PC-9 (cell line): ENCODE measurements around the gene NPR2. TPM values are rescaled to one million over a fixed set of nuclear protein-coding genes. Genes with fewer than 3 reads are reported as not detected.

ENCODE experiments used
- BruUV-seq: library from RNA; stranded (reverse); fragments of 400-500 nt; replicated peaks from 2 replicates; lab custom pipeline; 2021; lab: Mats Ljungman, UMichigan
- CTCF ChIA-PET: fragments of 300-600 bp; sonication (Branson Sonifier 250); formaldehyde crosslinking; loops from one replicate; lab custom pipeline; 2022; ENCODE audit warnings: antibody characterized with exemption; lab: Charles Lee
- POLR2A ChIA-PET: fragments of 300-600 bp; sonication (Branson Sonifier 250); formaldehyde crosslinking; loops from one replicate; lab custom pipeline; 2022; ENCODE audit warnings: antibody characterized with exemption; ENCODE audit not compliant: unreplicated experiment; lab: Charles Lee
- DNase-seq, 2 experiments: peaks; one replicate each; pipeline versions ENCODE4 v3.0.0 to v3.0.0-alpha.2; 2015 to 2022; ENCODE audit warnings: mixed read lengths in 1 of 2
- H2AFZ ChIP-seq: fragments of 200-600 bp; sonication (generic); 2 replicates; pipeline ENCODE4 v1.8.1; 2017; ENCODE audit warnings: antibody characterized with exemption
- H3F3A ChIP-seq: fragments of 200-600 bp; sonication (generic); 2 replicates; pipeline ENCODE4 v1.8.1; 2017; ENCODE audit warnings: antibody characterized with exemption, mild to moderate bottlenecking, low read depth; ENCODE audit not compliant: insufficient read depth
- H3K27ac ChIP-seq: fragments of 200-600 bp; sonication (generic); 2 replicates; pipeline ENCODE4 v1.6.1; 2016; ENCODE audit warnings: mixed run types
- H3K27me3 ChIP-seq: fragments of 200-600 bp; sonication (generic); 2 replicates; pipeline ENCODE4 v1.6.1; 2016; ENCODE audit warnings: low read depth, mixed run types; ENCODE audit not compliant: insufficient read depth
- H3K36me3 ChIP-seq: fragments of 200-600 bp; sonication (generic); 2 replicates; pipeline ENCODE4 v1.6.1; 2016; ENCODE audit warnings: low read depth, mixed run types
- H3K4me1 ChIP-seq: fragments of 200-600 bp; sonication (generic); replicated peaks from 2 replicates; pipeline ENCODE4 v1.6.1; 2016; ENCODE audit warnings: mixed run types; ENCODE audit not compliant: insufficient read depth
- H3K4me2 ChIP-seq: fragments of 200-600 bp; sonication (generic); 2 replicates; pipeline ENCODE4 v1.6.1; 2017; ENCODE audit warnings: mixed run types
- H3K4me3 ChIP-seq: fragments of 200-600 bp; sonication (generic); 2 replicates; pipeline ENCODE4 v1.6.1; 2016; ENCODE audit warnings: mixed run types
- H3K79me2 ChIP-seq: fragments of 200-600 bp; sonication (generic); 2 replicates; pipeline ENCODE4 v1.6.1; 2017; ENCODE audit warnings: low read depth, mixed run types
- H3K9me2 ChIP-seq: fragments of 200-600 bp; sonication (generic); 2 replicates; pipeline ENCODE4 v1.8.1; 2017; ENCODE audit warnings: mild to moderate bottlenecking; ENCODE audit not compliant: insufficient read depth
- H3K9me3 ChIP-seq: fragments of 200-600 bp; sonication (generic); 2 replicates; pipeline ENCODE4 v1.8.1; 2016; ENCODE audit warnings: low read depth; ENCODE audit not compliant: insufficient read depth
- H4K20me1 ChIP-seq: fragments of 200-600 bp; sonication (generic); 2 replicates; pipeline ENCODE4 v1.8.1; 2017; ENCODE audit not compliant: insufficient read depth
- EZH2 ChIP-seq: fragments of 200-600 bp; sonication (generic); IDR thresholded peaks from 2 replicates; pipeline ENCODE4 v1.8.0; 2017; ENCODE audit warnings: antibody characterized with exemption, low read depth
- intact Hi-C: fragments of 100-400 bp; cut with micrococcal nuclease; formaldehyde crosslinking; loops from one replicate; pipeline ENCODE4 v1.10.0; 2022; ENCODE audit not compliant: unreplicated experiment
- total RNA-seq: library from RNA; stranded (reverse); gene quantifications from 2 replicates; pipeline ENCODE4 v1.2.3, GENCODE V29; 2021
- TF ChIP-seq, protein P1 (sequence below): fragments of 200-600 bp; sonication (generic); conservative IDR thresholded peaks from 2 replicates; pipeline ENCODE4 v1.6.1; 2017; ENCODE audit warnings: mixed run types, antibody characterized with exemption, mild to moderate bottlenecking, moderate library complexity

Gene NPR2
- total RNA-seq, 1 experiment from 2014 or later, result 11.3 TPM

DNA sequence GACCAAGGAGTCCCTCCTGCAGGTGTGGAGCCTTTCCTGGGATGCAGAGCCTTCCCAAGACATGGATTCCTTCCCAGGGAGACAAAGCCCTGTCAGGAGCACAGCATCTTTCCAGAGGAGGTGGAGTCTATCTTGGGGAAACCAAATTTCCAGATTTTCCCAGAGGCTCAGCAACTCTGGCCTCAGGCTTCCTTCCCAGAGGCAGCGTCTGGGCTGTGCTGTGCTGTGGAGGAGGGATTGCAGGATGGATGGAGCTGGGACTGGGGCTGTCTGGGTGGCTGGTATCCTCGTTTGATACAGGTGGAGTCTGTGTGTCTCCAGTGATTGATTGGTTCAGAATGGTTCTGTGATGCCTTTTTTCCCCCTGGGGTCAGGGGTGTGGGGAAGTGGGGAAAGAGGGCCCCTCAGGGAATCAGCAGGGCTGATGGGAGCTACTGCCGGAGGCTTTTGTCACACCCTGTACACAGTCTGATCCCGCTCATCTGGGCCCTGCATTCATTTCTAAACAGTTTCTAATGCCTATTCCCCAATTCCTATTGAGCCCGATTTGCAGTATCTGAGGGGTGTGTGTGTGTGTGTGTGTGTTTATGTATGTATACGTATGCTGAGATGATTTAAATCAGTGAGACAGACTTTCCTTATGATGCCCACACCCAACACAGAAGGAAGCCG lies 62.8 kb downstream of the NPR2 start:
- ChIA-PET CTCF (no interaction called here), POLR2A (no interaction called here)
- no peaks in the 10 kb centered on the region for H3K27me3 ChIP-seq
- no peaks in the 10 kb centered on the region for H3K79me2 ChIP-seq
- no peaks in the 10 kb centered on the region for H3F3A ChIP-seq
- no peaks in the 10 kb centered on the region for H3K36me3 ChIP-seq
- H3K4me3 ChIP-seq, result no peak overlapping the region
- no peak overlapping the region for H3K4me2 ChIP-seq
- no peak for TF ChIP-seq EZH2
- TF ChIP-seq, protein P1, sequence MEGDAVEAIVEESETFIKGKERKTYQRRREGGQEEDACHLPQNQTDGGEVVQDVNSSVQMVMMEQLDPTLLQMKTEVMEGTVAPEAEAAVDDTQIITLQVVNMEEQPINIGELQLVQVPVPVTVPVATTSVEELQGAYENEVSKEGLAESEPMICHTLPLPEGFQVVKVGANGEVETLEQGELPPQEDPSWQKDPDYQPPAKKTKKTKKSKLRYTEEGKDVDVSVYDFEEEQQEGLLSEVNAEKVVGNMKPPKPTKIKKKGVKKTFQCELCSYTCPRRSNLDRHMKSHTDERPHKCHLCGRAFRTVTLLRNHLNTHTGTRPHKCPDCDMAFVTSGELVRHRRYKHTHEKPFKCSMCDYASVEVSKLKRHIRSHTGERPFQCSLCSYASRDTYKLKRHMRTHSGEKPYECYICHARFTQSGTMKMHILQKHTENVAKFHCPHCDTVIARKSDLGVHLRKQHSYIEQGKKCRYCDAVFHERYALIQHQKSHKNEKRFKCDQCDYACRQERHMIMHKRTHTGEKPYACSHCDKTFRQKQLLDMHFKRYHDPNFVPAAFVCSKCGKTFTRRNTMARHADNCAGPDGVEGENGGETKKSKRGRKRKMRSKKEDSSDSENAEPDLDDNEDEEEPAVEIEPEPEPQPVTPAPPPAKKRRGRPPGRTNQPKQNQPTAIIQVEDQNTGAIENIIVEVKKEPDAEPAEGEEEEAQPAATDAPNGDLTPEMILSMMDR, result no peak
- no peak for DNase-seq
- intact Hi-C loops, result no loop called here
- H3K9me2 ChIP-seq, result no peaks in the 10 kb centered on the region
- no TSS peak for BruUV-seq
- no peaks in the 10 kb centered on the region for H3K9me3 ChIP-seq
- H2AFZ ChIP-seq, result no peak overlapping the region
- no peaks in the 10 kb centered on the region for H3K4me1 ChIP-seq
- no peaks in the 10 kb centered on the region for H4K20me1 ChIP-seq
- no peak overlapping the region for H3K27ac ChIP-seq

DNA sequence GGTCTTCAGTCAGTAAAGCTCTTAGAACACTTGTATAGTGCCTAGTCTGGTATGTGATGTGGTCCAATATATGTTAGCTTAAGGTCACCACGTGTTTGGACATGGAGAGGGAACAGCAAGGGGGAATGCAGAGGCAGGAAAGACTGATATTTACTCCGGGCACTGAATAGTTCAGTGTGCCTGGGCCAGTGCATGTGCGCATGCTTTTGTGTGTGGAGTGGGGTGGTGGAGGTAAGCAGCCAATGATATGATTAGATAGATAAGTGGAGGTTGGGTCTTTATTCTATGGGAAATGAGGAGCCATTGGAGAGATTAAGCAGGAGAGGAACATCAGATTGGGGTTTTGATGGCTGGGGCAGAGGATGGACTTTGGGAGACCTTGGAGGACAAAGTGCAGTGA lies 64.8 kb downstream of the NPR2 start:
- CTCF ChIA-PET, result no interaction called here
- Histone ChIP-seq H2AFZ (no peak overlapping the region), H3K27me3 (0 out of 2 replicates have a peak, but pooled peaks cover 7% of the 10 kb centered on the region), H3F3A (no peaks in the 10 kb centered on the region), H4K20me1 (no peaks in the 10 kb centered on the region), H3K9me2 (no peaks in the 10 kb centered on the region), H3K4me2 (no peak overlapping the region), H3K9me3 (no peaks in the 10 kb centered on the region), H3K4me1 (no peaks in the 10 kb centered on the region), H3K79me2 (no peaks in the 10 kb centered on the region), H3K36me3 (no peaks in the 10 kb centered on the region), H3K4me3 (no peak overlapping the region), H3K27ac (no peak overlapping the region)
- POLR2A ChIA-PET, result no interaction called here
- TF ChIP-seq, protein P1, result no peak
- TF ChIP-seq EZH2, result no peak
- intact Hi-C loops, result no loop called here
- no peak for DNase-seq
- no TSS peak for BruUV-seq

DNA sequence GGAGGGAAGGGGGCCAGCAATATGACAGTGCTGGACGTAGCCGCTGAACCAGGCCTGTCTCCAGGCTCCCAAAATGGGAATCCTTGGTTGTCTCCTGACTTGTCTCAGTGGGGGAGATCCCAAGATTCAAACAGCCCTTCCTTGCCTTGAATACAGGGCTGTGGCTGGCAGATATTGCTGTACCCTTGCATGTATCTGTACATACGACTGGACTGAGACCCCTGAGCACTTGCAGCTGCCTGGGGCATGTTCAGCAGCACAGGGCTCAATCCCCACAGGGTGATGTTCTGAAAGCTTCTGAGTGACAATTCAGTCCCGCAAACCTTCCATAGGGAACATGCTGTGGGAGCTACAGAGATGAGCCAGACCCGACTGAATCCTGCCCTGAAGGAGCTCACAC lies 65.5 kb downstream of the NPR2 start:
- POLR2A ChIA-PET, result no interaction called here
- Histone ChIP-seq H3K4me2 (no peak overlapping the region), H2AFZ (no peak overlapping the region), H4K20me1 (no peaks in the 10 kb centered on the region), H3K9me3 (no peaks in the 10 kb centered on the region), H3K4me1 (no peaks in the 10 kb centered on the region), H3K79me2 (no peaks in the 10 kb centered on the region), H3K36me3 (no peaks in the 10 kb centered on the region), H3K9me2 (no peaks in the 10 kb centered on the region), H3K27ac (no peak overlapping the region), H3F3A (no peaks in the 10 kb centered on the region), H3K4me3 (no peak overlapping the region), H3K27me3 (0 out of 2 replicates have a peak, but pooled peaks cover 7% of the 10 kb centered on the region)
- TF ChIP-seq EZH2, result no peak
- DNase-seq, result no peak
- CTCF ChIA-PET, result no interaction called here
- intact Hi-C loops, result no loop called here
- BruUV-seq, result no TSS peak
